ENCODE results near the gene ADORA1.

GRCh38 chr1:203186446-203187303, 59.1 kb downstream of the ADORA1 start, which contains the start of gene CHI3L1:
- TF ChIP-seq POLR2AphosphoS5 (IDR thresholded peaks at IDR 0.05; ENCODE audit: borderline replicate concordance, low read depth, low read length) (no peak), EZH2 (IDR thresholded peaks at IDR 0.05) (no peak)
